Activated CD4-positive, CD25-positive, alpha-beta regulatory T cell treated with anti-CD3 and anti-CD28 coated beads, Interleukin-2, amount 50 U/mL, for 72 hours (primary cell): ENCODE data around the gene GDAP1L1.
"Not testable (repeated sequence)": the region's sequence is repeated elsewhere in the genome, so short reads cannot be mapped to it uniquely, and the experiment has no call there.

Experiments used
- DNase-seq: peaks from one replicate; pipeline ENCODE4 v3.0.0; 2021

GDAP1L1 gene

GRCh38 chr20:44256961-44257360, 9.9 kb downstream of the GDAP1L1 start:
- DNase-seq, result no peak

GRCh38 chr20:44258226-44258890, 11.2 kb downstream of the GDAP1L1 start:
- no peak for DNase-seq

- no peak for DNase-seq
Measured at GRCh38 chr20:44264287-44264686, 17.2 kb downstream of the GDAP1L1 start.

- DNase-seq, result no peak
Measured at GRCh38 chr20:44268802-44269201, 21.7 kb downstream of the GDAP1L1 start.

GRCh38 chr20:44271915-44272663, 25.0 kb downstream of the GDAP1L1 start:
- DNase-seq, result no peak

- no peak for DNase-seq
Measured at GRCh38 chr20:44273231-44274215, 26.4 kb downstream of the GDAP1L1 start.

- no peak for DNase-seq
Measured at GRCh38 chr20:44274303-44275017, 27.4 kb downstream of the GDAP1L1 start.

GRCh38 chr20:44279228-44279627, 32.1 kb downstream of the GDAP1L1 start:
- DNase-seq, result no peak

GRCh38 chr20:44280387-44280786, 33.3 kb downstream of the GDAP1L1 start:
- no peak for DNase-seq

- DNase-seq, result no peak
Measured at GRCh38 chr20:44282192-44282591, 35.1 kb downstream of the GDAP1L1 start.

GRCh38 chr20:44284032-44284431, 36.9 kb downstream of the GDAP1L1 start:
- no peak for DNase-seq

GRCh38 chr20:44287272-44288097, 40.4 kb downstream of the GDAP1L1 start:
- no peak for DNase-seq

GRCh38 chr20:44288252-44288651, 41.1 kb downstream of the GDAP1L1 start:
- DNase-seq, result no peak

GRCh38 chr20:44291754-44292153, 44.6 kb downstream of the GDAP1L1 start:
- DNase-seq, result no peak

GRCh38 chr20:44296011-44296410, 48.9 kb downstream of the GDAP1L1 start:
- no peak for DNase-seq

- DNase-seq, result no peak
Measured at GRCh38 chr20:44297721-44298120, 50.6 kb downstream of the GDAP1L1 start.

GRCh38 chr20:44299011-44299535, 52.0 kb downstream of the GDAP1L1 start:
- not testable (repeated sequence) for DNase-seq

- no peak for DNase-seq
Measured at GRCh38 chr20:44301285-44301684, 54.2 kb downstream of the GDAP1L1 start.

GRCh38 chr20:44302026-44302669, 55.0 kb downstream of the GDAP1L1 start:
- DNase-seq, result no peak

GRCh38 chr20:44302736-44303135, 55.6 kb downstream of the GDAP1L1 start:
- DNase-seq, result no peak

- no peak for DNase-seq
Measured at GRCh38 chr20:44304383-44304782, 57.3 kb downstream of the GDAP1L1 start.
